Liver (tissue), 9 donors: ENCODE data around the gene DSG3. TPM values are rescaled to one million over a fixed set of nuclear protein-coding genes. Genes with fewer than 3 reads are reported as not detected.

Experiments
- DNase-seq: peaks from one replicate; pipeline ENCODE4 v3.0.0-alpha.2; 2017; ENCODE audit warnings: low spot score
- H3K27ac ChIP-seq, 2 donors: one replicate each; pipeline ENCODE4 v1.7.0; 2013; ENCODE audit warnings: inconsistent platforms in 2 of 2, low read length in 2 of 2, control low read depth in 1 of 2, low read depth in 1 of 2, mild to moderate bottlenecking in 1 of 2
- H3K27me3 ChIP-seq, 4 donors: one replicate each; pipeline versions ENCODE4 v1.6.1 to v1.7.0; 2013; ENCODE audit warnings: low read length in 3 of 4, inconsistent platforms in 1 of 4, mild to moderate bottlenecking in 1 of 4, moderate library complexity in 1 of 4; ENCODE audit not compliant: control insufficient read depth in 4 of 4, insufficient read depth in 4 of 4
- H3K36me3 ChIP-seq, 4 donors: one replicate each; pipeline versions ENCODE4 v1.6.1 to v1.7.0; 2013; ENCODE audit warnings: low read length in 3 of 4, mild to moderate bottlenecking in 3 of 4, low read depth in 1 of 4, moderate library complexity in 1 of 4; ENCODE audit not compliant: control insufficient read depth in 4 of 4, insufficient read depth in 3 of 4
- H3K4me1 ChIP-seq, 4 donors: one replicate each; pipeline versions ENCODE4 v1.6.1 to v1.7.0; 2013; ENCODE audit warnings: low read length in 3 of 4, mild to moderate bottlenecking in 3 of 4, moderate library complexity in 1 of 4; ENCODE audit not compliant: control insufficient read depth in 4 of 4, insufficient read depth in 4 of 4
- H3K4me3 ChIP-seq, 3 donors: one replicate each; pipeline versions ENCODE4 v1.6.1 to v1.7.0; 2013; ENCODE audit warnings: low read length in 3 of 3, control low read depth in 1 of 3, low read depth in 1 of 3, mild to moderate bottlenecking in 1 of 3
- H3K9ac ChIP-seq, 2 donors: one replicate each; pipeline ENCODE4 v1.7.0; 2013; ENCODE audit warnings: low read length in 2 of 2, mild to moderate bottlenecking in 2 of 2, moderate library complexity in 2 of 2, control low read depth in 1 of 2, low read depth in 1 of 2
- H3K9me3 ChIP-seq, 4 donors: one replicate each; pipeline versions ENCODE4 v1.6.1 to v1.7.0; 2013; ENCODE audit warnings: low read length in 3 of 4; ENCODE audit not compliant: control insufficient read depth in 4 of 4
- ATF3 ChIP-seq: IDR thresholded peaks from 2 replicates; pipeline ENCODE4 v1.6.1; 2016; ENCODE audit warnings: antibody characterized with exemption
- EGR1 ChIP-seq, 2 donors: IDR thresholded peaks; 2 replicates each; pipeline ENCODE4 v1.6.1; 2016 to 2018; ENCODE audit warnings: antibody characterized with exemption in 2 of 2, low read depth in 2 of 2
- GABPA ChIP-seq, 2 donors: IDR thresholded peaks in 1 of 2; conservative IDR thresholded peaks in 1 of 2; 2 replicates each; pipeline ENCODE4 v1.6.1; 2016; ENCODE audit warnings: antibody characterized with exemption in 2 of 2, mild to moderate bottlenecking in 1 of 2, moderate library complexity in 1 of 2
- HNF4A ChIP-seq, 2 donors: conservative IDR thresholded peaks; 2 replicates each; pipeline ENCODE4 v1.6.1; 2016; ENCODE audit warnings: antibody characterized with exemption in 2 of 2, mild to moderate bottlenecking in 2 of 2
- HNF4G ChIP-seq: IDR thresholded peaks from 2 replicates; pipeline ENCODE4 v1.6.1; 2016; ENCODE audit warnings: antibody characterized with exemption
- RAD21 ChIP-seq, 2 donors: IDR thresholded peaks; 2 replicates each; pipeline ENCODE4 v1.6.1; 2016; ENCODE audit warnings: antibody characterized with exemption in 2 of 2, mild to moderate bottlenecking in 2 of 2
- REST ChIP-seq: IDR thresholded peaks from 2 replicates; pipeline ENCODE4 v1.6.1; 2016; ENCODE audit warnings: antibody characterized with exemption, mild to moderate bottlenecking
- RXRA ChIP-seq, 2 donors: IDR thresholded peaks; 2 replicates each; pipeline ENCODE4 v1.6.1; 2017 to 2018; ENCODE audit warnings: antibody characterized with exemption in 2 of 2, mild to moderate bottlenecking in 1 of 2
- SP1 ChIP-seq: IDR thresholded peaks from 2 replicates; pipeline ENCODE4 v1.6.1; 2018; ENCODE audit warnings: antibody characterized with exemption, mild to moderate bottlenecking
- YY1 ChIP-seq: IDR thresholded peaks from 2 replicates; pipeline ENCODE4 v1.6.1; 2016; ENCODE audit warnings: antibody characterized with exemption, mild to moderate bottlenecking
- WGBS: extraction: QIAGEN DNeasy Blood & Tissue Kit; methylation state at CpG from one replicate; pipeline ENCODE4 v1.1.7; 2013; 5-methylcytosine and 5-hydroxymethylcytosine counted together
- polyA plus RNA-seq, 2 donors: library from polyadenylated mRNA; stranded (reverse) in 1 of 2; unstranded in 1 of 2; fragments of 200-250 nt in 1 of 2; fragments of >200 nt in 1 of 2; fragmentation: Nextera tagmentation in 1 of 2; extraction: Ambion mirVana in 1 of 2; gene quantifications; one replicate each; pipeline versions ENCODE4 v1.2.1 to v1.2.3, GENCODE V29; 2013 to 2015
- total RNA-seq, 2 donors: library from RNA; depleted of rRNA; stranded (reverse); fragments of >200 nt; gene quantifications; one replicate each; pipeline ENCODE4 v1.2.3, GENCODE V29; 2014
- TF ChIP-seq, protein P1 (sequence below): IDR thresholded peaks from 2 replicates; pipeline ENCODE4 v1.6.1; 2016; ENCODE audit warnings: antibody characterized with exemption
- TF ChIP-seq, protein P2 (sequence below): IDR thresholded peaks from 2 replicates; pipeline ENCODE4 v1.6.1; 2016; ENCODE audit warnings: antibody characterized with exemption
- TF ChIP-seq, protein P3 (sequence below): fragments of 150-350 bp; IDR thresholded peaks from 2 replicates; pipeline ENCODE4 v1.5.1; 2017; ENCODE audit warnings: improper control_type of control experiment, low read depth, low read length; ENCODE audit not compliant: missing input control
- donor health status: healthy.
- donor health status: healthy.
- donor health status: healthy.
- donor health status: healthy.
- donor health status: healthy.

The DSG3 gene
- total and polyA plus RNA-seq, 4 donors, result not detected

- 97% methylated on average over 1 of the region's 1 CpG for WGBS
- Histone ChIP-seq H3K4me3 (no peak overlapping the region), H3K9me3 (no peaks in the 10 kb centered on the region), H3K4me1 (no peaks in the 10 kb centered on the region), H3K9ac (no peak overlapping the region), H3K36me3 (no peaks in the 10 kb centered on the region), H3K27ac (no peak overlapping the region), H3K27me3 (no peaks in the 10 kb centered on the region)
- no peak for DNase-seq
- TF ChIP-seq RAD21 (IDR thresholded peaks at IDR 0.05) (no peak), GABPA (IDR thresholded peaks at IDR 0.05 in 1 of 2, conservative IDR thresholded peaks at IDR 0.05 in 1 of 2) (no peak), EGR1 (IDR thresholded peaks at IDR 0.05; ENCODE audit: low read depth in 2 of 2) (no peak), HNF4G (no peak), RXRA (IDR thresholded peaks at IDR 0.05) (no peak), SP1 (no peak)
- TF ChIP-seq, protein P1, sequence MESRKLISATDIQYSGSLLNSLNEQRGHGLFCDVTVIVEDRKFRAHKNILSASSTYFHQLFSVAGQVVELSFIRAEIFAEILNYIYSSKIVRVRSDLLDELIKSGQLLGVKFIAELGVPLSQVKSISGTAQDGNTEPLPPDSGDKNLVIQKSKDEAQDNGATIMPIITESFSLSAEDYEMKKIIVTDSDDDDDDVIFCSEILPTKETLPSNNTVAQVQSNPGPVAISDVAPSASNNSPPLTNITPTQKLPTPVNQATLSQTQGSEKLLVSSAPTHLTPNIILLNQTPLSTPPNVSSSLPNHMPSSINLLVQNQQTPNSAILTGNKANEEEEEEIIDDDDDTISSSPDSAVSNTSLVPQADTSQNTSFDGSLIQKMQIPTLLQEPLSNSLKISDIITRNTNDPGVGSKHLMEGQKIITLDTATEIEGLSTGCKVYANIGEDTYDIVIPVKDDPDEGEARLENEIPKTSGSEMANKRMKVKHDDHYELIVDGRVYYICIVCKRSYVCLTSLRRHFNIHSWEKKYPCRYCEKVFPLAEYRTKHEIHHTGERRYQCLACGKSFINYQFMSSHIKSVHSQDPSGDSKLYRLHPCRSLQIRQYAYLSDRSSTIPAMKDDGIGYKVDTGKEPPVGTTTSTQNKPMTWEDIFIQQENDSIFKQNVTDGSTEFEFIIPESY, result no peak
Measured at GRCh38 chr18:31469629-31470028, 22.1 kb downstream of the DSG3 start.

GRCh38 chr18:31478688-31479087 is 31.1 kb downstream of the DSG3 start:
- DNase-seq, result no peak

More at GRCh38 chr18:31478688-31479087, 31.1 kb downstream of the DSG3 start:
- Histone ChIP-seq H3K36me3 (no peaks in the 10 kb centered on the region), H3K27ac (no peak overlapping the region), H3K4me1 (no peaks in the 10 kb centered on the region), H3K9ac (no peak overlapping the region), H3K27me3 (peaks cover 0 to 2% (median 0%) of the 10 kb centered on the region in 4 donors), H3K4me3 (no peak overlapping the region), H3K9me3 (no peaks in the 10 kb centered on the region)
- 97% methylated on average over 10 of the region's 10 CpGs for WGBS
- TF ChIP-seq ATF3, result no peak
- TF ChIP-seq, protein P2, sequence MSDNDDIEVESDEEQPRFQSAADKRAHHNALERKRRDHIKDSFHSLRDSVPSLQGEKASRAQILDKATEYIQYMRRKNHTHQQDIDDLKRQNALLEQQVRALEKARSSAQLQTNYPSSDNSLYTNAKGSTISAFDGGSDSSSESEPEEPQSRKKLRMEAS, result no peak
- TF ChIP-seq, protein P1, result no peak
- TF ChIP-seq YY1, result no peak
- TF ChIP-seq GABPA (IDR thresholded peaks at IDR 0.05 in 1 of 2, conservative IDR thresholded peaks at IDR 0.05 in 1 of 2), result no peak
- TF ChIP-seq REST, result no peak
- no peak for TF ChIP-seq HNF4A (conservative IDR thresholded peaks at IDR 0.05)
- TF ChIP-seq, protein P3, sequence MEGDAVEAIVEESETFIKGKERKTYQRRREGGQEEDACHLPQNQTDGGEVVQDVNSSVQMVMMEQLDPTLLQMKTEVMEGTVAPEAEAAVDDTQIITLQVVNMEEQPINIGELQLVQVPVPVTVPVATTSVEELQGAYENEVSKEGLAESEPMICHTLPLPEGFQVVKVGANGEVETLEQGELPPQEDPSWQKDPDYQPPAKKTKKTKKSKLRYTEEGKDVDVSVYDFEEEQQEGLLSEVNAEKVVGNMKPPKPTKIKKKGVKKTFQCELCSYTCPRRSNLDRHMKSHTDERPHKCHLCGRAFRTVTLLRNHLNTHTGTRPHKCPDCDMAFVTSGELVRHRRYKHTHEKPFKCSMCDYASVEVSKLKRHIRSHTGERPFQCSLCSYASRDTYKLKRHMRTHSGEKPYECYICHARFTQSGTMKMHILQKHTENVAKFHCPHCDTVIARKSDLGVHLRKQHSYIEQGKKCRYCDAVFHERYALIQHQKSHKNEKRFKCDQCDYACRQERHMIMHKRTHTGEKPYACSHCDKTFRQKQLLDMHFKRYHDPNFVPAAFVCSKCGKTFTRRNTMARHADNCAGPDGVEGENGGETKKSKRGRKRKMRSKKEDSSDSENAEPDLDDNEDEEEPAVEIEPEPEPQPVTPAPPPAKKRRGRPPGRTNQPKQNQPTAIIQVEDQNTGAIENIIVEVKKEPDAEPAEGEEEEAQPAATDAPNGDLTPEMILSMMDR, result no peak
- TF ChIP-seq SP1, result no peak
